Stimulated activated CD4-positive, alpha-beta T cell treated with anti-CD3 and anti-CD28 coated beads, Interleukin-4, amount 100 ng/mL, for 48 hours (primary cell): ENCODE measurements around the gene PDSS2.
"Not testable (repeated sequence)": the region's sequence is repeated elsewhere in the genome, so short reads cannot be mapped to it uniquely, and the experiment has no call there.

ENCODE experiments used
- DNase-seq, 2 donors: peaks; one replicate each; pipeline ENCODE4 v3.0.0-alpha.2; 2020; ENCODE audit warnings: low read depth in 2 of 2

PDSS2 gene

GRCh38 chr6:107418118-107418517, 41.2 kb downstream of the PDSS2 start:
- DNase-seq: no peak

GRCh38 chr6:107416145-107416544, 43.2 kb downstream of the PDSS2 start:
- no peak for DNase-seq

GRCh38 chr6:107413966-107414645, 45.3 kb downstream of the PDSS2 start:
- DNase-seq: no peak

- no peak for DNase-seq
These were observed 48.2 kb downstream of the PDSS2 start for GRCh38 chr6:107411161-107411560.

- DNase-seq: no peak
These were observed 49.4 kb downstream of the PDSS2 start for GRCh38 chr6:107409942-107410341.

- no peak for DNase-seq
These were observed 50.6 kb downstream of the PDSS2 start for GRCh38 chr6:107408714-107409113.

- no peak for DNase-seq
These were observed 54.4 kb downstream of the PDSS2 start for GRCh38 chr6:107405002-107405401.

GRCh38 chr6:107402533-107402932, 56.8 kb downstream of the PDSS2 start:
- DNase-seq: no peak

- no peak for DNase-seq
These were observed 57.8 kb downstream of the PDSS2 start for GRCh38 chr6:107401573-107401972.

- no peak for DNase-seq
These were observed 58.7 kb downstream of the PDSS2 start for GRCh38 chr6:107400616-107401147.

GRCh38 chr6:107399935-107400334, 59.4 kb downstream of the PDSS2 start:
- no peak for DNase-seq

GRCh38 chr6:107398001-107398400, 61.4 kb downstream of the PDSS2 start:
- DNase-seq: no peak

- DNase-seq: no peak
These were observed 63.2 kb downstream of the PDSS2 start for GRCh38 chr6:107396211-107396610.

GRCh38 chr6:107392069-107392468, 67.3 kb downstream of the PDSS2 start:
- DNase-seq: no peak

GRCh38 chr6:107390685-107391435, 68.5 kb downstream of the PDSS2 start:
- no peak for DNase-seq

- no peak for DNase-seq
These were observed 69.3 kb downstream of the PDSS2 start for GRCh38 chr6:107390056-107390455.

- DNase-seq: no peak
These were observed 72.5 kb downstream of the PDSS2 start for GRCh38 chr6:107386904-107387303.

- no peak for DNase-seq
These were observed 73.0 kb downstream of the PDSS2 start for GRCh38 chr6:107386340-107386739.

GRCh38 chr6:107383705-107384104, 75.7 kb downstream of the PDSS2 start:
- no peak for DNase-seq

GRCh38 chr6:107374264-107374663, 85.1 kb downstream of the PDSS2 start:
- DNase-seq: no peak

GRCh38 chr6:107369493-107369892, 89.9 kb downstream of the PDSS2 start:
- DNase-seq: no peak

GRCh38 chr6:107368471-107368870, 90.9 kb downstream of the PDSS2 start:
- DNase-seq: no peak

GRCh38 chr6:107364173-107364572, 95.2 kb downstream of the PDSS2 start:
- not testable (repeated sequence) for DNase-seq
